K562 treated with DMSO at 1 percent for 24 hours (cell line): ENCODE results near the gene HIKESHI. TPM values are rescaled to one million over a fixed set of nuclear protein-coding genes. Genes with fewer than 3 reads are reported as not detected.

Experiments
- total RNA-seq: library from RNA; unstranded; fragments of 300-600 nt; gene quantifications from 2 replicates; pipeline ENCODE4 v1.2.3, GENCODE V29; 2022; ENCODE audit warnings: low read depth; ENCODE audit not compliant: insufficient read depth

The HIKESHI gene
- 36.0 and 38.4 TPM in 2 replicates for total RNA-seq

GRCh38 chr11:86302092-86302793, at the start of gene HIKESHI:
Gene HIKESHI, plus strand, starts transcription at chr11:86302240. Its CDS starts 209 bp downstream, at chr11:86302449.

GRCh38 chr11:86374586-86374985, 72.5 kb downstream of the HIKESHI start, which contains the start of gene CCDC81:
Gene CCDC81, plus strand, starts transcription at chr11:86374887. Its CDS starts 277 bp downstream, at chr11:86375164.

Other genes starting within 250 kb of the HIKESHI start
- 97.4 and 118 TPM in 2 replicates for gene PICALM, start 233.2 kb upstream of the HIKESHI start, total RNA-seq
- 22.7 and 28.9 TPM in 2 replicates for gene EED, start 57.5 kb upstream of the HIKESHI start, total RNA-seq
- 0.34 TPM in 1 of 2 replicates, not detected in the other for gene CCDC81, start 72.6 kb downstream of the HIKESHI start, total RNA-seq